ENCODE results near the gene FARP1. TPM values are rescaled to one million over a fixed set of nuclear protein-coding genes. Genes with fewer than 3 reads are reported as not detected.

The FARP1 gene
- total and polyA plus RNA-seq, 2 of the 13 experiments (the other 11 are each of a cell fraction or from before 2014, with no cell fraction given), result 70.6 to 126 TPM

DNA sequence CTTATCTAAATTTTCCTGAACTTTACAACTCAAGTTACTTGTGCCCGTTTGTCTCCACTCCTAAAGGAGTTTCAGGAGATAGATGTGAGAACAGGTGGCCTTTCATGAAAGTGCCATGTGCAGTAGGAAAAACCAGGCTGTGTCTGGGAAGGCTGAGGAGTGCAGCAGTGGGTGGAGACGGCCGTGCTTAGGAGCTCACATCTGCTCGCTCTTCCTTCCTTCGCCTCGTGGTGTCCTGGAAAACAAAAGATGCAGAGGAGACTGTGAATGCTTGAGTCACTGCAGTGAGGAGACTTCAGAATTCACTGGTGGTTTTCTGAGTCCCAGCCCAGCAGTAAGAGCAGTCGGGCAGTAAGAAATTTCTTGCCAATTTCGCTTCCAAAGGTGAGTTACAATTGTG lies 172.6 kb downstream of the FARP1 start:
- DNase-seq (ENCODE audit: low spot score) (no peak), FAIRE-seq (no peak), ATAC-seq (no peak)
- WGBS (ENCODE audit: low lambda C conversion rate), result 83% methylated on average over 8 of the region's 8 CpGs
- ChIA-PET POLR2A (no interaction called here), CTCF (ENCODE audit: low intra/inter-chr PET ratio, low total read pairs) (no interaction called here)
- Histone ChIP-seq H3K27ac (ENCODE audit: extremely low read length, insufficient read depth, low read length) (no peak overlapping the region), H3K79me2 (ENCODE audit: insufficient read depth, low read length) (peaks cover 78% of the 10 kb centered on the region), H2AFZ (ENCODE audit: low read length) (no peak overlapping the region), H3K9me3 (ENCODE audit: low read length) (no peaks in the 10 kb centered on the region), H4K20me1 (ENCODE audit: insufficient read depth, low read length) (peaks cover 17% of the 10 kb centered on the region), H3K9ac (ENCODE audit: insufficient read depth, low read depth, low read length) (no peak overlapping the region), H3K27me3 (ENCODE audit: control insufficient read depth in 1 of 2, insufficient read depth in 2 of 2, low read length in 2 of 2) (no peaks in the 10 kb centered on the region), H3K4me3 (replicated peaks in 1 of 3; ENCODE audit: insufficient read depth in 1 of 3, low read depth in 2 of 3, low read length in 3 of 3) (no peak overlapping the region), H3K4me2 (ENCODE audit: low read depth, low read length) (no peak overlapping the region), H3K36me3 (replicated peaks in 1 of 2; ENCODE audit: control insufficient read depth in 1 of 2, insufficient read depth in 2 of 2, low read length in 2 of 2) (peaks cover 15 to 50% of the 10 kb centered on the region in 2 experiments), H3K4me1 (ENCODE audit: insufficient read depth, low read length) (peaks cover 85% of the 10 kb centered on the region)
- BruUV-seq (replicated peaks), result no TSS peak
- TF ChIP-seq, protein P1, sequence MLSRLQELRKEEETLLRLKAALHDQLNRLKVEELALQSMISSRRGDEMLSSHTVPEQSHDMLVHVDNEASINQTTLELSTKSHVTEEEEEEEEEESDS (CRISPR knock-in tag; IDR thresholded peaks at IDR 0.05; ENCODE audit: borderline replicate concordance), result no peak
- TF ChIP-seq ZNF660 (CRISPR knock-in tag; IDR thresholded peaks at IDR 0.05; ENCODE audit: borderline replicate concordance, low read depth) (no peak), RFX1 (IDR thresholded peaks at IDR 0.05) (no peak), IKZF1 (IDR thresholded peaks at IDR 0.05) (no peak), ZNF234 (CRISPR knock-in tag; conservative IDR thresholded peaks at IDR 0.05) (no peak), IKZF4 (CRISPR knock-in tag; IDR thresholded peaks at IDR 0.05; ENCODE audit: borderline replicate concordance, low read depth, not compliant biosample characterization) (no peak), ZNF703 (CRISPR knock-in tag; IDR thresholded peaks at IDR 0.05; ENCODE audit: borderline replicate concordance) (no peak), PAF1 (CRISPR knock-in tag; IDR thresholded peaks at IDR 0.05) (no peak), PCBP1 (IDR thresholded peaks at IDR 0.05; ENCODE audit: borderline replicate concordance, low read depth, low read length) (no peak), MED1 (CRISPR knock-in tag; IDR thresholded peaks at IDR 0.05) (no peak), ZNF646 (CRISPR knock-in tag; IDR thresholded peaks at IDR 0.05) (no peak), SMAD1 (CRISPR knock-in tag; IDR thresholded peaks at IDR 0.05; ENCODE audit: borderline replicate concordance, low read depth) (no peak), BRD4 (CRISPR knock-in tag; IDR thresholded peaks at IDR 0.05) (no peak), ZNF850 (CRISPR knock-in tag; conservative IDR thresholded peaks at IDR 0.05) (no peak), ZFAT (CRISPR knock-in tag; conservative IDR thresholded peaks at IDR 0.05) (no peak), BCL6 (CRISPR knock-in tag; IDR thresholded peaks at IDR 0.05) (no peak), TSC22D2 (CRISPR knock-in tag; IDR thresholded peaks at IDR 0.05; ENCODE audit: borderline replicate concordance) (no peak), CCDC6 (CRISPR knock-in tag; IDR thresholded peaks at IDR 0.05) (no peak)
- TF ChIP-seq, protein P2, sequence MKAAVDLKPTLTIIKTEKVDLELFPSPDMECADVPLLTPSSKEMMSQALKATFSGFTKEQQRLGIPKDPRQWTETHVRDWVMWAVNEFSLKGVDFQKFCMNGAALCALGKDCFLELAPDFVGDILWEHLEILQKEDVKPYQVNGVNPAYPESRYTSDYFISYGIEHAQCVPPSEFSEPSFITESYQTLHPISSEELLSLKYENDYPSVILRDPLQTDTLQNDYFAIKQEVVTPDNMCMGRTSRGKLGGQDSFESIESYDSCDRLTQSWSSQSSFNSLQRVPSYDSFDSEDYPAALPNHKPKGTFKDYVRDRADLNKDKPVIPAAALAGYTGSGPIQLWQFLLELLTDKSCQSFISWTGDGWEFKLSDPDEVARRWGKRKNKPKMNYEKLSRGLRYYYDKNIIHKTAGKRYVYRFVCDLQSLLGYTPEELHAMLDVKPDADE (CRISPR knock-in tag; IDR thresholded peaks at IDR 0.05), result no peak
- intact Hi-C loops (cut with micrococcal nuclease; ENCODE audit: unreplicated experiment) (no loop called here), in situ Hi-C loops (cut with HindIII; ENCODE audit: extremely low pct_ligation_motif_present, low pct_unique_long_range_greater_than_20kb) (no loop called here)

All from HepG2 (cell line).